ENCODE measurements around the gene REXO4.

REXO4 gene

GRCh38 chr9:133366435-133366834 lies 51.4 kb downstream of the REXO4 start:
- DNase-seq: no peak

DNA sequence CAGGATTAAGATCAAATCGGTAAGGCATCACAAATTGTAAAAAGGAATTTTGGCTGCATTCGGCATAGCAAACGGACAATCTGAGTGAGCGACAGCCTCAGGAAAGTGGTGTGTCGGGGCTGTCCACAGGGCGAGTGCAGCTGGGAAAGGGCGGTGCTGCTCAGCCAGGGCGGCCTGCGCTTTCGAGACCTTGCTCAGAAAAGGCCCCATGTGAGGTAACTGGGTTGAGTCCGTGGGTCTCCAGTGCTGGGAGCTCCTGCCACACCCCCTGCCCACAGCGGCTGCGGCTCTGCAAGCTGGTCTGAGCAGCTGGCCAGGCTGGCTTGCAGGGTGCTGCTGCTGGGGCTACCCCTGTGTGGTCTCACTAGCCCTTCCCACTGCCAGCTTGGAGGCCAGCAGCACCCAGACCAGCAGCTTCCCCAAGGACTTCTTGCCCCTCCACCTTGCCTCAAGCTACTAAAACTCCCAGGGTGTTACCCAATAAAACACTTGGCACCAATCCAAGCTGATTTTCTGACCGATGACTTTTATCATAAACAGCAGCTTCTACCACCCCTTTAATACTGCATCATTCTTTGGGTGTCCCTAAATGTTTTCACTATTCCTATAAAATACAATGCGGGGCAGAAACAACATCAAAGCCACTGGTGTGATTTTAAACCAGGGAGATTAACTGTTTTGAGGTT lies 55.3 kb downstream of the REXO4 start:
- DNase-seq: no peak

- no peak for DNase-seq
Measured at GRCh38 chr9:133361507-133362092, 56.2 kb downstream of the REXO4 start.

GRCh38 chr9:133360400-133361393 lies 57.1 kb downstream of the REXO4 start:
- DNase-seq: no peak

DNA sequence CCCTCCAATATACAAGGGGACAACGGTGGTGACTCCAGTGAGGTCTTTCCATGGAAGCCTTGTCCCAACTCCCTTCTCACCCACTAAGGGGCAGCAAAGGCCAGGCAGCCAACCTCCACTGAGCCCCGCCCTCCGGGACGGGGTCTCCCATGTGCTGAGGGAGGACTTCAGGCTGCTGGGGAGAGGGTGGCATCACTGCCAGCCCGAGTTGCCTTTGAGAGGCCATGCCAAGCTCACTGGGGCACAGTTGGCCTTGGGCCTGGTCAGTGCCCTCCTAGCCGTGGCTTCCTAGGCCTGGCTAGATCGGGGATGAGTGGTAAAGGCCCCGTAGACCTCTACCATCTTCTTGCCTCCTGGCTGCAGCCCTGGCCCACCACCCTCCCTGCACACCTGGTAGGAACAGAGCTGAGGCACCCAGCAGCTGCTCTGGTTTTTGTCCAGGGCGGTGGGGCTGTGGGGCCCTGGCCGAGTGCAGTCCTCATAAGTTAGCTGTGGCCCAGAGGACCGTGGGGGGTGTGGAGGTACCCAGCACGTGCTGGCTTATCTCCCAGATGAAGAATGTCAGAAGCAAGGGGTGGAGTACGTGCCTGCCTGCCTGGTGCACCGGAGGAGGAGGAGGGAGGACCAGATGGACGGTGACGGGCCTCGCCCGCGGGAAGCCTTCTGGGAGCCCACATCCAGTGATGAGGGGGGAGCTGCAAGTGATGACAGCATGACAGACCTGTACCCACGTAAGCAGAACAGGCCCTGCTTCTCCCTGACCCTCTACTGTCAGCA lies 58.2 kb downstream of the REXO4 start:
- no peak for DNase-seq

- no peak for DNase-seq
Measured at GRCh38 chr9:133357656-133358055, 60.2 kb downstream of the REXO4 start.

DNA sequence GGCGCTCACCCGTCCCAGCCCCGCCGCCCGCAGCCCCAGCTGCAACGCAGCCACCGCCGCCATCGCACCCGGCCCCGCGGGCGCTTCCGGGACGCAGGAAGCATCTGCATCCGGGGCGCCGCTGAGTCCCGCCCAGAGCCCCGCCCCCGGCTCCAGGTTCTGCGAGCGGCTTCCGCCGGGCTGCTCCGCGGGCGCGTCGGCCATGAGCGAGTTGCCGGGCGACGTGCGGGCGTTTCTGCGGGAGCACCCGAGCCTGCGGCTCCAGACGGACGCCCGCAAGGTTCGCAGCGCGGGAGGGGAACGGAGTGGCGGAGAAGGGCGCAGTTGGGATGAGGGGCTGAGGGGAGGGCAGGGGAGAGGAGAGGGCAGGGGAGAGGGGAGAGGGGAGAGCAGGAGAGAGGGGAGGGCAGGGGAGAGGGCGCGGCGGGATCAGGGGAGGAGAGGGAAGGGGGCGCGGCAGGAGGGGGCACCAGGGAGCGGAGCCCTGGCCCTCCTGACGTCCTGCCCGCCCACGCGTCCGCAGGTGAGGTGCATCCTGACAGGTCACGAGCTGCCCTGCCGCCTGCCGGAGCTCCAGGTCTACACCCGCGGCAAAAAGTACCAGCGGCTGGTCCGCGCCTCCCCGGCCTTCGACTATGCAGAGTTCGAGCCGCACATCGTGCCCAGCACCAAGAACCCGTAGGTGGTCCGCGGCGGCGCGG lies 61.3 kb downstream of the REXO4 start, which contains the start of the genes SURF1 and SURF2:
Gene SURF1, minus strand, starts transcription at position 97 of the 701 bp plus-strand sequence. Its CDS starts 34 bp downstream, at position 63.
Gene SURF2, plus strand, starts transcription at position 160 of the 701 bp plus-strand sequence. Its CDS starts 43 bp downstream, at position 203.
- DNase-seq: peak; percentile 91
